SH-SY5Y (cell line): ENCODE results near the gene SPINT3.

ENCODE experiments used
- GATA2 ChIP-seq: IDR thresholded peaks from 2 replicates; pipeline ENCODE4 v1.6.1; 2011; ENCODE audit warnings: mild to moderate bottlenecking, low read depth, low read length
- GATA3 ChIP-seq: IDR thresholded peaks from 2 replicates; pipeline ENCODE4 v1.6.1; 2011; ENCODE audit warnings: low read depth, mild to moderate bottlenecking, low read length, moderate library complexity

DNA sequence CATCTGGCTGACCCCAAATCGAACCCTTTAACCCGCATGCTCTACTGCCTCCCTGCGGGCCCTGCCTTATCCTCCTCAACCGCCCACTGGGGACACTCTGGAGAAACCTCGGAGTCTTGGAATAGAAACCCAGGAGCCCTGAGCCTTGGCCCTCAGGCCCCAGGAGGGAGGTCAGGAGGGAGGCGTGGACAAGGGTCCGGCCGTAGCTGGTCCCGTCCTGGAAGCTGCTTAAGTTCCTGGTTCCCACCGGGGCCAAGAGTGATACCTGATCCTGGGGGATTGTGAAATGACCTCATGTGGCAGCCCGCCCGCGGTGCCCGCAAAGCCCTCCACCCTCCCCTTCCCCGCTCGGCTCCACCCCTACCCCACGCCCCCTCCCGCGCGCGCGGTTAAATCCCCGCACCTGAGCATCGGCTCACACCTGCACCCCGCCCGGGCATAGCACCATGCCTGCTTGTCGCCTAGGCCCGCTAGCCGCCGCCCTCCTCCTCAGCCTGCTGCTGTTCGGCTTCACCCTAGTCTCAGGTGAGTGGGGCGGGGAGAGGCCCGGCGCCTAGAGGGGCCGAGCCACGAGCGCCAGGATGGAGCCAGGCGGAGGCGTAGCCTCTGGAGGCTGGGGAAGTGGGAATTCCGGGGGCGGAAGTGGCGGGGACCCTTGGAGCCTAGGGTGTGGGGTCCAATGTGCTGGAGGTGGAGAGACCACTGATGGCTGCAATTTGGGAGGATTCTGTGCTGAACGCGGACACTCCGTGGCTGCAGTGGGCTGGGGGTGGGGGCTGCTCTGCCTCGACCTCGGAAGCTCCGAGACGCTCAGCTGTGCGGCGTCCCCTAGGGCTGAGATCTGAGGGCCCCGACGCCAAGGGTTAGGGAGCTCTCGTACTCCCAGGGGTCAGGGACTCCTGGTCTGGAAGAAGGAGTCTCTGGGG, 45.8 kb downstream of the SPINT3 start, which contains the start of gene WFDC2:
- no peak for TF ChIP-seq GATA3
- no peak for TF ChIP-seq GATA2
